Effector CD4-positive, alpha-beta T cell (primary cell): Measurements from ENCODE around the gene RNASEH2B.

Source experiments
- DNase-seq: peaks from one replicate; pipeline ENCODE4 v3.0.0-alpha.2; 2020

RNASEH2B gene

DNA sequence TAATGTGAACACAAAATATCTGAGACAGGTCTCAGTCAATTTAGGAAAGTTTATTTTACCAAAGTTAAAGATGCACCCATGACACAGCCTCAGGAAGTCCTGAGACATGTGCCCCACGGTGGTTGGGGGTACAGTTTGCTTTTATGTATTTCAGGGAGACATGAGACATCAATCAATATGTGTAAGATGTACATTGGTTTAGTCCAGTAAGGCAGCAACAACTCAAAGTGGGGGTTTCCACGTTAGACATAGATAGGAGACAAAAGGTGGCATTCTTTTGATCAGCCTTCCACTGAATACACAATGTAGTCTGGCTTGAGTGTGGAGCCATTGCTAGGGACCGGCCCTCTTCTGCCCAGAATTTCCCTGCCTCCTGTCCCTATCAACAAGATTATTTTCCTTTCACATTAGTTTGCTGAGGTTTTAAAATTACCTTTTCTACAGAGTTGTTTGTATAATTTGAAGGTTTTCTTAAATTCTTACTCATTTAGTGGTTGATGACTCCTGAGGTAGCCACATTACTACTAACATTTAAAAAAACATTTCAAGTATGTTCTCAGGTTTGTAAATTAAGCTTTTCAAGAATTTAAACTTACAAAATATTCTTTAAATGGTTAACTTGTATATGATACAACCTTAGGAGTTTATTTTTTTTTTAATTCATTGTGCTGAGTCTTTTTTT lies 33.2 kb downstream of the RNASEH2B start:
- DNase-seq: no peak

DNA sequence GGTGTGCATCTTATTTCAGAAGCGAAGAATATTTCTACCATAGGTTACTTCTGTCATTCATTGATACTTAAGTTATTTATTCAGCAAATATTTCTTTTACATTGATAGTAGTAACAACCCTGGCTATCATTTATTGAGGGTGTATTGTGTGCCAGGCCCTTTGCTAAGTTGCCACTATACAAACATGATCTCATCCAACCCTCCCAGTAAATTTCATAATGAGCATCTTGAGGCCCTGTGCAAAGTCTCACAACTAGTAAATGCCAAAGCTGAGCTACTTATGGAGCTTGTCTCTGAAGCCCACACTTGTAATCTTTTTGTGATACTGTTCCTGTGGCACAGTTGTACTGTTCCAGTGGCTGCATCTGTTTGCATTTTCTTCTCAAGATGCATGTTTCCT lies 36.1 kb downstream of the RNASEH2B start:
- DNase-seq: no peak

DNA sequence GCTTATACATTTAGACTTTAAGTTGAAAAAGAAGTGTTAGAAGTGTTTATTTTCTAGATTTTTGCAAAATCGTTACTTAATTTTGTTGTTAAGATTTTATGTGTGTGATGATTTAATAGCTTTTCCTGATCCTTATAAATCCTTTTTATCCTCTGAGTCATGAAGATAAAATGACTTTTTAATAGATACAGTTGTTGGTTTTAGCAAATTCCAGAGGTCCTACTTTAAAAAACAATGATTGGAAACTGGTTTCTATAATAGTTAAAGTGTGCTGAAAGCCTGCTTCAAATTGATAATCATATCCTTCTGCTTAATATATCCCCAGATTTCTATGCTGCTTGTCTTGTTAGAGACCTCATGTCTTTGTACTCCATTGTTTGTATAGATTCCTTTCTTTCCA lies 39.0 kb downstream of the RNASEH2B start:
- DNase-seq: no peak

DNA sequence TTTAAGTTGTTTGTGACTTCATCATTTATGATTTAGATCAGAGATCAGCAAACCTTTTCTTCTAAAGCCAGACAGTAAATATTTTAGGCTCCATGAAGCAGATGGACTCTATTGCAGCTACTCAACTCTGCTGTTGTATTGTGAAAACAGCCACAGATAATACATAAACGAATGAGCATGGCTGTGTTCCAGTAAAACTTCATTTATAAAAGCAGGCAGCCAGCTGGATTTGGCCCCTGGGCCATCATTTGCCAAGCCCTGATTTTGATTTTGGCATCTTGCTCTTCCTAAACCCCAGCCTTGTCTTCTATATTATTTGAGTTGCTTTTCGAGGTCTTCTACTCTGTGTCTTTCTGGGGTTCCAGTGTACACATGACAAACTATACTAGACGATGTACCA lies 41.3 kb downstream of the RNASEH2B start:
- DNase-seq: no peak

DNA sequence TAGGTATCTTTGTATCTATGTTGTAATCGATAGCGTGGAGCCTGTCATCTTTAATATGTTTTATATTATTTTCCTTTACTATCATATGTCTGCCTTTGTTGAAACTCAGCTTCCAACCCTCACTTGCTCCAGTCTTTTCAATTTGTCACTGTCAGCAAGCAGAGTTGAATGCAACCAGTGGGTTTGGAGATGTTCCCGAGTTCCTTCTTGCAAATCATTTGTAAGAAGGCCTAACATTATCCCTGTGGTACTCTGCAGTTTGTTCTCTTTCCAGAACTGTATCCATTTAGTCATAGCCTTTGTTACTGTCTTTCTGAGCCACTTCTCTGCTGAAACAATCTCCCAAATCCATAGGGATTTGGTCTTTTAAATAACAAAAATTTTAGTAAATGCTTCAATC lies 41.8 kb downstream of the RNASEH2B start:
- DNase-seq: no peak

DNA sequence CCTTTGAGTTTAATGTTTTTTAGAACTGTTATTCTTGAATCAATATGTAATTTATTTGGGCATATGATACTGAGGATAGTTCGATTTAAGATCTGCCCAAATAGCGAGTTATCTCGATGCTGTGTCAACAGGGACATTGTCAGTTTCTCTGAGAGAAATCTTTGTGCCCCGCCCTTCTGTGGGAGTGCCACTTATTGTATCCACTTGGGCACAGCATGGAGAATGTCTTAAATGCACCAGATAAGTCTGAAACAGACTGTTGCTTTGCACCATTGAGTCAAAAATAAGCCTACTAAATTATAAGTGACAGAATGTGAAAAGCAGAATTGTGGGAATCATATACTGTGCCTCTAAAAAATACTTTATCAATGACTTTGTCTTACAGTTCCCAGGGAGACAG lies 45.6 kb downstream of the RNASEH2B start:
- DNase-seq: no peak

DNA sequence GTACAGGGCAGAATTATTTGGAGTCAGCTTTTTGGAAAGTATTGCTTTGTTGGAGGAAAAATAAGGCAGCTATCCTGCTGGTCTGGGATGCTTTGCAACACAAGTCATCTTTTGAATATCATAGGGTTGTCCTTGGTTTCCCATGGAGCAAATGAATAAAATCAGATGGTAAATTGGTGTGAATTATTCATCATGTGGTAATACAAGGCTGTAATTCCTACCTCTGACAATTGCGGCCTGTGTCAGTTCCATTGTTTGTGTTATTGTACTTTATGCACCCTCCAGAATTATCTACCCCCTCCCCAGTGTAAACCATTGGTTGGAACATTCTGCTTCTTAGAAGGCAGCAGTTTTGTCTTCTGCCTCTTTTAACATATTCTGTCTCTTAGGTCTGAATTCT lies 46.2 kb downstream of the RNASEH2B start:
- DNase-seq: no peak

DNA sequence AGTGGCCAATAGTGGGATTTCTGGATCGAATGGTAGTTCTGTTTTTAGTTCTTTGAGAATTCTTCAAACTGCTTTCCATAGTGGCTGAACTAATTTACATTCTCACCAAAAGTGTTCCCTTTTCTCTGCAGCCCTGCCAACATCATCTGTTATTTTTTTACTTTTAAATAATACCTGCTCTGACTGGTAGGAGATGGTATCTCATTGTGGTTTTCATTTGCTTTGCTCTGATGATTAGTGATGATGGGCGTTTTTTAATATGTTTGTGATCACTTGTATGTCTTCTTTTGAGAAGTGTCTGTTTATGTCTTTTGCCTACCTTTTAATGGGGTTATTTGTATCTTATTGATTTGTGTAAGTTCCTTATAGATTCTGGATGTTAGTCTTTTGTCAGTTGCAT lies 48.0 kb downstream of the RNASEH2B start:
- no peak for DNase-seq

DNA sequence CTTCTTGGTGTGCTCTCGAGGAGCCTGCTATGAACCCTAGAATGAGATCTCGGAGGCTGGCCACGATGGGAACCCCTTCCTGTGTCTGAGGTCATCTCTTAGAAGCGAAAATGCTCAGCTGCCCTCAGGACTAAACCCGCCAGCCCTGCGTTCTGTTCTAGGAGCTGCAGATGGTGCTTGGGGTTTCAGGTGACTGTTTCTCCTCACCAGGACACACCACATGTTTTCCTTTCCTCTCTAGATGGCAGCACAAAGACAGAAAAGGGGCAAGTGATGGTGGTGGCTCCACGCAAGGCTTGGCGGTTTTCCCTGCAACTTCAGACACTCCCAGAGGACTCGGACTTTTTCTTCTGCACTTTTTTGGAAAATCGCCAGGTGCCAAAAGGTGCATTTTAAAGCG lies 60.1 kb downstream of the RNASEH2B start:
- no peak for DNase-seq

DNA sequence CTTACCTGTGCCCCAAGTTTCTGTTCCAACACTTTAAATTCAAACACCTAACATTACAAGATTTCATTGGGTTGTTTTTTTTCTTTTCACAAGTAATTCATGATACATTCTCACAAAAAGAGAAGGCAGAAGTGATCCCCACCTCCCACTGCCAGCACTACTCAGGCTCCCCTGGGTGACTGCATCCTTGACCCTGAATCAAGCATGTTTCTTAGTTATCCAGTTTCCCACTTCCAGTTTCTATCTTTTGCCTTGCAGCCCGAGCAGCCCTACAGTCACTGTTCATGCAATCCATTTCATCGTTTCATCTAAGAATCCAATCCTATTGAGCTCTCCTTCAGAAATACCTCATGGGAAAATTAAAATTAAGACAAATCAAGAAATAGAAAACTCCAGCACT lies 61.4 kb downstream of the RNASEH2B start:
- DNase-seq: no peak

DNA sequence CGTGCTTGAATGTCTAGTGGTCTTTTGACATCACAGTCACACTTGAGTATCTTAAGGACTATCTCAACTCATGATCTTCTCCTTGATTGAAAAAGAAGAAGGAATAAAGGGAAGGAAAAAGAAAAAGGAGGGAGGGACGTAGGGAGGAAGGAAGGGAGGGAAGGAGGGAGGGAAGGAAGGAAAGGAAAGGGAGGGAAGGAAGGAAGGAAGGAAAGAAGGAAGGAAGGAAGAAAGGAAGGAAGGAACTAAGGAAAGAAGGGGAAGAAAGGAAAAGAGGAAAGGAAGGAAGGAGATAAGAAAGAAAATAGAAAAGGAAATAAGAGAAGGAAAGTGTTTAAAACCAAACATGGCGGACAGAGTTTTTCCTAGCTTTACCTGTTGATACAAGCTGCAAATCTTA lies 64.7 kb downstream of the RNASEH2B start:
- no peak for DNase-seq

DNA sequence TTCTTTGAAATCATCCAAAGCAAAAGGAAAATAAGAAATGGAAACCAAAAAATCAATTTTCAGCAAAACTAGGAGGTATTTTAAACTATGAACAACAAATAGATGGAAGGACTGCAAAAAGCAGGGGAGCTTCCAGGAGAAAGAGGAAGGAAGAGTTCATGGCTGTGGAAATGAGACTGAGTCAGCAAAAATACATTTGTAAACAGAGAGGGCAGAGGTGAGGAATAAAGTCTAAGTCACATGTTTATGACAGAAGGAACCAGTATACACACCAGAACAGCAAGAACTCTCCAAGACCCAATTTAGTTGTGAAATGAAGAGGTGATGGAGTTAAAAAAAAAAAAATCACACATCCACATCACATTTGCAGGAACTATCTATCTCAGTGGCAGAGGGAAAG lies 69.6 kb downstream of the RNASEH2B start:
- no peak for DNase-seq

DNA sequence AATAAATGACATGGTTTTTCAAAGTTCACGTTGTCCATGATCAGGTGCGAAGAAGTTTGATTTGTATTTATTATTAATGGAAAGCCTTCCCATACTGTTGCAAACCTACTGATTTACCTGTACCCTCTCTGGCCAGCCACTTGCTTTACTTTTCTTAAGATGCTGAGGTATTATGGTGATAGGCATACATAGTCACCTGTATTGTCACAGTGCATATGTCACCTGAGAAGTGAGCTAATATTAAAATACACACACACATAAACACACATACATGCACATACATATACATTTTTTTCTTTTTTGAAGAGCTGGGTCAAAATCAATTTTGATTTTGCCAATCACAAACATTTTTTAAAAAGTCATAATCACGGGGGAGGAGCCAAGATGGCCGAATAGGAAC lies 72.1 kb downstream of the RNASEH2B start:
- DNase-seq: no peak

DNA sequence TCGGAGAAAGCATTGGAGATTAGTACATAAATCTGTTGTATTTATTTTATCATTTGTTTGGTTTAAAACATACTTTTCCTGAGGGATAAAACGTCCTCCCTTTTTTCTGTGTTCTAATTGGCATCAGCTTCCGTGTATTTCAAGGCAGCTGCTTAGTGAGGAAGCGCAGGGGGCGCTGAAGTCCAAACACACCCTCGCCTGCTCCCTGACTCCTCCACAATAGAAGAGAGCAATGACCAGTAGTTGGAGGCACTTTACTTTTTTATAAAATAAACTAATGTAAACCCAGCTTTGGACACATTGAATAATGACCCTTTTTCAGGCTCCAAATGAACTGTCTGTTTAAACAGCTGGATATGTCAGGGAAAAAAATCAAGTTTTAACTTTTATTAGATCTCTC lies 79.9 kb downstream of the RNASEH2B start:
- DNase-seq: no peak

DNA sequence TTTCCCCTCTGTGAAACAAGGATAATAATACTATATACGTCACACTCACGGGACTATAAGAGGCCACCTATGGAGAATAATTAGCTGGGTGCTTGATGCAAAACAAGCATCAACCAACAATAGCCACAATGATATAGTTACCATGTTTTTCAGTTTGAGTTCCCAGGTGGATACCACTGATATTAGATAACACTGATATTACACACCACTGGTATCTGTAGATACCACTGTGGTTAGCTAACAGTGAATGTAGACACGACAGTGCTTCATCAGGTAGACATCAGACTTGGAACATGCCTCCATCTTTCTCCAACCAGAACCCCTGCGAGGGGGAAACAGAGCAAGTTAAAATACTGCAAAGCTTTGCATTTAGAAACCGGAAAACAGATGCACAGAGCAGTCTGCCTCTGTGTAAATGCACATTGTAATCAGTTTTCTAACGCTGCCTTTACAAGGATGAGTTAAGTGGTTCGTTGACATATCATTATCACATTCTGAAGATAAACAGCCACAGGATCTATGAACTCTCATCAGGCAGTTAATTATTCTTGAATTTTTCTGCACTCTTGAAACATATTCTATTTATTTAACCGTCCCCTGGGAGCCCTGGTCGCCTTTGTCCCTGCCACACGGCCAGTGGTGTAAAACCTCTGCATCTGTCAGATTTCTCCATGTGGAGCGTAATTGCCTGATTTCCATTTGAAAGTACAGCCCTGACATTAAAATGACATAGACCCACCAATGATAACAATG lies 80.7 kb downstream of the RNASEH2B start:
- DNase-seq: no peak

DNA sequence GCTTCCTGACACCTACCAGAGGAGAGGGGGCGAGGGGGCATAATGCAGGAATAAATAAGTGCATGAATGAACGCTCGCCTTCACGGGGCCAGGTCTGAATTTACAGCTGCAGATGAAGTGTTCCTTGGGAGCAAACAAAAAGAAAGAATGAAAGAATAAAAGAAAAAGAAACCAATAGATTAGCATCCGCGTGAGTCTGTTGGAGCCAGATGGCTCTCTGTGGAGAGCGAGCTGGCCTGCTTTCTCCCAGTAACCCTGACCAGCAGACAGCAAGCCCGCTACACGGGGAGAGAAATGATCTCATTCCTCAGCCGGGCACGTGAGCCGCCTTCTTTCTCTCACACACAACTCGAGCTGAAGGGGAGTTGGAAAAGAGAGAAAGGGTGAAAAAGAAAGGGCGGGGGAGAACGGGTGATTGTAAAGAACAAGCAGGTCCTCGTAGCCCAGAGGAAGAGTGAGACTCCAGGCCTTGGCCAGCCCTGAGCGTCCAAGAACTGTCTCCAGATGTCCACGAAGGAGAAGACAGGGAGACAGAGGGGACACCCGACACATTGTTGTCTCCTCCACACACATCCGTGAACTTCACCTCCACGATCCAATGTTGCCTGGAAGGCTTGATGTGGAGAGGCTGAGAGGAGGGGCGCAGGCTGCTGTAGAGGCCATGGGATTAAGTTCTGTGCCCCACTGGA lies 81.4 kb downstream of the RNASEH2B start:
- DNase-seq: no peak

DNA sequence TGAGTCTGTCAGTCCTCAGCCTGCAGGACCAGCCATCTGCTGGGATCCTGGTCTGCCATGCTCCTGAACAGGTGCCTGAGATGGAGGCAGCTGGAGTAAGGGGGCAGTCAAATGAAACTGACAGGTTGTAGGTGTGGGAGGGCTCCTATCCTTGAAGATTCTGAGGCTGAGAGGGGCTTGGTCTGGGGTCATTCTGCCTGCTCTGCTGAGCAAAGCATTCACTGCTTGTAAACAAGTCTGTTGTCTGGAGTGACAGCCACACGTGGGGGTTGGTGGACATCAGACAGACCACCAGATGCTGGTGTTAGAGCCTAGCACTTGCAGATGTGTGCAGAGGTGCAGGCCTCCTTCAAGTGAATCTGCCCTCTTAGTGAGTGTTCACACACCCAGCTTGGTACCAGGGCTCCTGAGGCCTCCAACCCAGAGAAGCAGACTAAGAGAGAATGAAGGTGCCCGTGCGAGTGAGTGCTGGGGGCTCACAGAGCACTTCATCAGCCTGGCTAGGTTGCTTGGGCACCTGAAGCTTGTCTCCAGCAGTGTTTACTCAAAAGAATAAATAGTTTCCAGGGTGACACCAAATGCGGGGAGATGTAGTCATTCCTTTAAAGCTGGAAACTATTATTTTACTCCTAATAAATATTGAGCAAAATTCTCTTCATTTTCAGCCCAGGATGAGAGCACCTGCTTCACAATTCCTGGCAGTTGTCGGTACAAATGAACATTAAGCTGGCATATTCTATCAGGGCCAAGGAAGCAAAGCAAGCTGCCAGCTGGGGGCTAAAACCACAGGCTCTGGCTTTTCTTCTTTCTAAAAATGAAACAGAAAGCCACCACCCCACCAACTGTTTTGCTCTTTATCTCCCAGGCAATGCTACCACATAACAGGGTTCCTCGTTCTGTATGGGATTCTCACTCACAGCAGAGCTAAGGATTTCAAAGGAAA lies 82.3 kb downstream of the RNASEH2B start:
- DNase-seq: no peak

DNA sequence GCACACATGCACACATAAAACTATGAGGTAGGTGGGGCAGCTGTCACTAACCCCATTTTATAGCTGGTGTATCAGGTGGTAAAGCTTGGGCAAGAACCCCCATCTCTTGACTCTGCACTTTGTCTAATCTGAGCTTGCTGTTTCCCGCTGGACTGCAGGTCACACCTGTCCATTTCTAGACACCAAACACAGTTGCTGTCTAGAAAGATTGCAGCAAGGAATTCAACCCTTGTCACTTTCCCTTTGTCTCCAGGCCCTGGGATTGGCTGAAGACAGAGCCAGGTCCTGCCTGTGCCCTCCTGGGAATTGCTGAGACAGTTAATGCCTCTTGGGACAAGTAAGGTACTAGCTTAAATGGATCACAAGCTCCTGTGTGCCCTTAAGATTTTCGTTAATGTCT lies 83.8 kb downstream of the RNASEH2B start:
- no peak for DNase-seq

DNA sequence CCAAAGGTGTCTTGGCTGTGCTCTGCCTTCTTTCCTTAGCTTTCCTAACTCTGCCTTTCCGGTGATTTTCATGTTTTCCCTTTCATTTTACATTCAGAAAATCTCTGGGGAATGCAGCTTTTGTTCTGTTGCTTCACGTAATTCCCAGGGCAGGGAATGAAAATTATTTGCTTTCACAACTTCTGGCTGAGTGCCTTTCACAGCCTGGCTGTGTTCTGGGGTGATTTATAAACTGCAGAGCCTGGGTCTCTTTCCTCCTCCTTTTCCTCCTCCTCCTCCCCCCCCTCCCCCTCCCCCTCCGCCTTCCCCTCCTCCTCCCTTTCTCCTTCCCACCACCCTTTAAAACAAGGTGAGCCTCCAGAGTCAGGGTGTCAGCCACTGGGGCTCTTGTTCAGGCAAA lies 84.3 kb downstream of the RNASEH2B start:
- no peak for DNase-seq

DNA sequence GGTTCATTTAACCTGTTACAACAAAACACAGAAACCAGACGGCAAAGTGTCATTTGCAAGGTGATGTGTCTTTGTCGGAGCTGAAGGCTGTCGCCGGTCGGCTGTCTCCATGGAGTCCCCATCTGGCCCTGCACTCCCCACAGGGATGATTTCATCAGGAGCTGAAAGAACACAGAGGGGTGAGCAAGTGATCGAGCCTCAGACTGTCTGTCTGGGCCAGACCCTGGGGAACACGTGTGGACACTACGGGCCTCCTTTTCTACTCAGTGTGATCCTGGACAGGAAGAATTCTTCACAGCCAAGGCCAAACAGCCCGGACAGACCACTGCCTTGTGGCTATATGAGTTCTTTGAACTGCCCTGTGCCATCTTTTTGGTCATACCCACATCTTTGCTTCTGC lies 85.1 kb downstream of the RNASEH2B start:
- no peak for DNase-seq

DNA sequence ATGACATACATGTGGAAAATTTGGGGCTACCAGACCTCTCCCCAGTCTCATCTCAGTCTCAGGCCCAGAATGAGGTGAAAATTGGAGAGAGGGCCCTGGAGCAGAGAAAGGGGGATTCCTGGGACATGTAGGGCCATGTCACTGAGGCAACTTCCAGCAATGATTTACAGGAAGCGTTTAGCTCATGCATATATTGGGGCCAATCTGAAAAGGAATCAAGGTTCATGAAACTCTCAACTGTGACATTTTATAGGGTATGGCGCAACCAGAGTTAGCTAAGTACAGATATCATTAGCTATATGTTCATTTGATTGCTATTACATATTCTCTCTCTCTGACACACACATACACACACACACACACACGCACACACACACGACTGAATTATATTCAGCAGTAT lies 86.3 kb downstream of the RNASEH2B start:
- DNase-seq: no peak

DNA sequence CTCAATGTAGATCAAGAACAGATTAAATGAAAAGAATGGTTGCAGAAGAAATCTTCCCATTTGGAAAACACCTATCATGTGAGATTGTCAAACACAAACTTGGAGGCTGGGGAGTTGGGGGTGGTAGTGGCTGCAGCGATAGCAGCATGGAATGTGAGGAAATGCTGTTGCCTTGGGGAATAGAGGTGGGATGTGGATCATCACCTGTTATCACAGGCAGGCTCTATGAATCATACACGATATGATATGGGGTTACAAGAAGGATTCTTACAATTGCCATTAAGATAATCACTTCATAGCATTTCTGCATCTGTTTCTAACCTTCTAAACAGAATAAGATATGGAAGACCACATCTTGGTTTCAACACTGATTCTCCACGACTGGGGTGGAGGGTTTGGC lies 88.7 kb downstream of the RNASEH2B start:
- no peak for DNase-seq

DNA sequence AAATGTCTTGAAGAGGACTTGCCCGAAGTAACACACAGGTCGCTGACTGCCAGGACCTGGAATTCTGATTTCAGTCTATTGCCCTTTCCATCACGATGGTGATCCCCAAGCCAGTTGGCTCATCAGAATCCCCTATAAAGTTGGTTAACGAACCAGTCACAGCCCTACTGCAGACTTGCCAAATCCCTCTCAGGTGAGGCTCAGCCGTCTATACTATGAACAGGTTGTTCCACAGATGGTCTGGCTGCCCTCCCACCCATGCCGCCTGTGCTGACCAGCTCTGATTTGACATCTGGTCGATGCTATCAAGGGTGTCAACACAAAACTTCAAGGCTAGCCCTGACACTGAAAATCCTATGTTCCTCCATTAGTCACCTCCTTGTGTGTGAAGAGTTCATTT lies 90.0 kb downstream of the RNASEH2B start:
- no peak for DNase-seq
